HEK293 (cell line): Measurements from ENCODE around the gene ACSL3.

Experiments used
- CTCF ChIA-PET: fragments of 350-600 bp; formaldehyde crosslinking; extraction: SDS; loops from one replicate; lab custom pipeline; 2021; ENCODE audit warnings: antibody characterized with exemption; lab: Yijun Ruan, JAX
- POLR2A ChIA-PET: fragments of 300-600 bp; formaldehyde crosslinking; extraction: SDS; loops from one replicate; lab custom pipeline; 2020; ENCODE audit warnings: antibody characterized with exemption, inconsistent platforms; lab: Yijun Ruan, JAX
- H3K27ac ChIP-seq: fragments of 200-500 bp; sonication (Bioruptor generic); 2 replicates; pipeline ENCODE4 v1.5.1; 2014; ENCODE audit warnings: low read depth, low read length, control low read depth, inconsistent platforms; ENCODE audit errors: extremely low read depth
- H3K36me3 ChIP-seq, 2 experiments: fragments of 200-500 bp in 1 of 2; sonication (Bioruptor generic) in 1 of 2; 1 replicate in 1 of 2; 2 replicates in 1 of 2; pipeline ENCODE4 v1.5.1; 2014 to 2017; ENCODE audit warnings: inconsistent platforms in 2 of 2, low read length in 2 of 2; ENCODE audit not compliant: control insufficient read depth in 2 of 2, insufficient read depth in 1 of 2
- H3K4me1 ChIP-seq: fragments of 200-500 bp; sonication (Bioruptor generic); 2 replicates; pipeline ENCODE4 v1.5.1; 2014; ENCODE audit warnings: mild to moderate bottlenecking, low read length, inconsistent platforms; ENCODE audit not compliant: control insufficient read depth, insufficient read depth
- H3K4me3 ChIP-seq: 2 replicates; pipeline ENCODE4 v1.5.1; 2011; ENCODE audit warnings: low read depth, mild to moderate bottlenecking, control low read depth, low read length, moderate library complexity
- H3K9me3 ChIP-seq: fragments of 200-500 bp; sonication (Bioruptor generic); 2 replicates; pipeline ENCODE4 v1.5.1; 2014; ENCODE audit warnings: low read depth, low read length, inconsistent platforms; ENCODE audit not compliant: control insufficient read depth, insufficient read depth
- FEZF1 ChIP-seq: fragments of 450-650 bp; formaldehyde crosslinking; IDR thresholded peaks from 2 replicates; pipeline ENCODE4 v1.5.1; 2016; ENCODE audit warnings: missing biosample characterization, missing genetic modification characterization
- KLF8 ChIP-seq: fragments of 450-650 bp; formaldehyde crosslinking; IDR thresholded peaks from 2 replicates; pipeline ENCODE4 v1.5.1; 2016; ENCODE audit warnings: missing biosample characterization, missing genetic modification characterization
- OSR2 ChIP-seq: fragments of 450-650 bp; formaldehyde crosslinking; IDR thresholded peaks from 2 replicates; pipeline ENCODE4 v1.5.1; 2016; ENCODE audit warnings: missing biosample characterization, missing genetic modification characterization
- RBAK ChIP-seq: fragments of 450-650 bp; formaldehyde crosslinking; IDR thresholded peaks from 2 replicates; pipeline ENCODE4 v1.5.1; 2016; ENCODE audit warnings: missing biosample characterization, missing genetic modification characterization
- SCRT1 ChIP-seq: fragments of 450-650 bp; formaldehyde crosslinking; IDR thresholded peaks from 2 replicates; pipeline ENCODE4 v1.5.1; 2016; ENCODE audit warnings: missing biosample characterization, missing genetic modification characterization, borderline replicate concordance
- YY2 ChIP-seq: fragments of 450-650 bp; formaldehyde crosslinking; IDR thresholded peaks from 2 replicates; pipeline ENCODE4 v1.5.1; 2016; ENCODE audit warnings: missing biosample characterization, missing genetic modification characterization
- ZIC2 ChIP-seq: fragments of 450-650 bp; formaldehyde crosslinking; IDR thresholded peaks from 2 replicates; pipeline ENCODE4 v1.5.1; 2016; ENCODE audit warnings: missing biosample characterization, missing genetic modification characterization
- ZNF16 ChIP-seq: fragments of 450-650 bp; formaldehyde crosslinking; IDR thresholded peaks from 2 replicates; pipeline ENCODE4 v1.5.1; 2016; ENCODE audit warnings: low read depth, missing biosample characterization, missing genetic modification characterization
- ZNF266 ChIP-seq: fragments of 450-650 bp; formaldehyde crosslinking; IDR thresholded peaks from 2 replicates; pipeline ENCODE4 v1.5.1; 2016; ENCODE audit warnings: missing biosample characterization, missing genetic modification characterization, low read depth
- ZNF416 ChIP-seq: fragments of 450-650 bp; formaldehyde crosslinking; IDR thresholded peaks from 2 replicates; pipeline ENCODE4 v1.5.1; 2016; ENCODE audit warnings: missing biosample characterization, missing genetic modification characterization
- ZNF548 ChIP-seq: fragments of 450-650 bp; formaldehyde crosslinking; IDR thresholded peaks from 2 replicates; pipeline ENCODE4 v1.5.1; 2016; ENCODE audit warnings: missing biosample characterization, missing genetic modification characterization
- ZNF549 ChIP-seq: fragments of 450-650 bp; IDR thresholded peaks from 2 replicates; pipeline ENCODE4 v1.5.1; 2018; ENCODE audit warnings: missing biosample characterization, missing genetic modification characterization, mild to moderate bottlenecking, inconsistent platforms, moderate library complexity
- ZNF596 ChIP-seq: fragments of 450-650 bp; IDR thresholded peaks from 2 replicates; pipeline ENCODE4 v1.5.0; 2018; ENCODE audit warnings: missing biosample characterization, mild to moderate bottlenecking, missing genetic modification characterization, moderate library complexity
- ZNF626 ChIP-seq: fragments of 450-650 bp; sonication (Bioruptor Pico); formaldehyde crosslinking; IDR thresholded peaks from 2 replicates; pipeline ENCODE4 v1.5.1; 2018; ENCODE audit warnings: missing biosample characterization, missing genetic modification characterization, inconsistent platforms
- ZNF654 ChIP-seq: fragments of 450-650 bp; formaldehyde crosslinking; IDR thresholded peaks from 2 replicates; pipeline ENCODE4 v1.5.1; 2016; ENCODE audit warnings: low read depth, missing biosample characterization, missing genetic modification characterization
- ZNF791 ChIP-seq: fragments of 450-650 bp; formaldehyde crosslinking; IDR thresholded peaks from 2 replicates; pipeline ENCODE4 v1.5.1; 2016; ENCODE audit warnings: missing biosample characterization, missing genetic modification characterization
- ZSCAN16 ChIP-seq: fragments of 450-650 bp; formaldehyde crosslinking; IDR thresholded peaks from 2 replicates; pipeline ENCODE4 v1.5.1; 2016; ENCODE audit warnings: missing biosample characterization, missing genetic modification characterization
- TF ChIP-seq, protein P1 (sequence below): fragments of 450-650 bp; formaldehyde crosslinking; IDR thresholded peaks from 2 replicates; pipeline ENCODE4 v1.5.1; 2016; ENCODE audit warnings: missing biosample characterization, missing genetic modification characterization
- TF ChIP-seq, protein P2 (sequence below): fragments of 450-650 bp; formaldehyde crosslinking; IDR thresholded peaks from 2 replicates; pipeline ENCODE4 v1.5.1; 2016; ENCODE audit warnings: missing biosample characterization, missing genetic modification characterization
- TF ChIP-seq, protein P3 (sequence below): fragments of 450-650 bp; formaldehyde crosslinking; IDR thresholded peaks from 2 replicates; pipeline ENCODE4 v1.5.1; 2016; ENCODE audit warnings: missing biosample characterization, missing genetic modification characterization
- TF ChIP-seq, protein P4 (sequence below): fragments of 450-650 bp; formaldehyde crosslinking; conservative IDR thresholded peaks from 2 replicates; pipeline ENCODE4 v1.5.1; 2016; ENCODE audit warnings: low read depth, missing biosample characterization, missing genetic modification characterization
- TF ChIP-seq, protein P5 (sequence below): fragments of 450-650 bp; formaldehyde crosslinking; IDR thresholded peaks from 2 replicates; pipeline ENCODE4 v1.5.1; 2016; ENCODE audit warnings: missing biosample characterization, missing genetic modification characterization

Gene ACSL3

DNA sequence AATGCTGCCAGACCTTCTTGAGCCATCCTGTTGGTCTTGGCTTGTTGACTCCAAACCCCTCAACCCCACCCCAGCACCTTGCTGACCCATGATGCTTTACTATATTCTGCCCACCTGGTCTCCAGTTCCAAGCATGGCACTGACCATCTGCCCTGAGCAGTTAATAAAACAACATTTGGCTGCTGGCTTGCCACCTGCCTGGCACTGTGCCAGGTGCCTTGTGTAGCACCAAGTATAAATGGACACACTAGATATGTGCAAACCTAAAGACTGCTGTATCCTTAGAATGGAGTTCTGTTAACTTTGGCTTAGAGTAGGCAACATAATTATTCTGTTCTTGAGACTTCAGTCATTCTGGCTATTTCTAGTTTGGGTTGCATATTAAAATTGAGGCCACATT is 91.4 kb downstream of the ACSL3 start (continued):
- TF ChIP-seq, protein P1, sequence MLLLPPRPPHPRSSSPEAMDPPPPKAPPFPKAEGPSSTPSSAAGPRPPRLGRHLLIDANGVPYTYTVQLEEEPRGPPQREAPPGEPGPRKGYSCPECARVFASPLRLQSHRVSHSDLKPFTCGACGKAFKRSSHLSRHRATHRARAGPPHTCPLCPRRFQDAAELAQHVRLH (tag by site-specific recombination): no peak
- TF ChIP-seq ZNF549 (tag by site-specific recombination): no peak
- TF ChIP-seq, protein P2, sequence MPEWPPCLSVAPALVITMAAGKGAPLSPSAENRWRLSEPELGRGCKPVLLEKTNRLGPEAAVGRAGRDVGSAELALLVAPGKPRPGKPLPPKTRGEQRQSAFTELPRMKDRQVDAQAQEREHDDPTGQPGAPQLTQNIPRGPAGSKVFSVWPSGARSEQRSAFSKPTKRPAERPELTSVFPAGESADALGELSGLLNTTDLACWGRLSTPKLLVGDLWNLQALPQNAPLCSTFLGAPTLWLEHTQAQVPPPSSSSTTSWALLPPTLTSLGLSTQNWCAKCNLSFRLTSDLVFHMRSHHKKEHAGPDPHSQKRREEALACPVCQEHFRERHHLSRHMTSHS (tag by site-specific recombination): no peak
- no peak for TF ChIP-seq ZIC2
- no peak for TF ChIP-seq SCRT1
- TF ChIP-seq FEZF1 (tag by site-specific recombination): no peak

DNA sequence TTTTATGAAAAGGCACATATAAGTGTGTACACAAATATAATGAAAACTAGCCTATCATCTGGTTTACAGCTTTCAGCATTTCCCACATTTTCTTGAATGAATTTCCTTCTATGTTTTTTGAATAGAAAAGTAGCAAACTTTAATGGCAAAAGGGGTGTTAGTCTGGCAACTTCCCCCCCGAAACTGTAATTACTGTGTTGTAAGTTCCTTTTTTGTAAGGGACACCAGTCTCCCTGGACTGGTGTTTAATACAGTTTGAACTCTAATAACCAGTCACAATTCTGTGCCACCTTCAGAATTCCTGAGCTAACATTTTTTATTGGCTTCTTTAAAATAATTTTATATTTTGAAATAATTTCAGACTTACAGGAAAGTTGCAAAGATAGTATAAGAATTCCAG is 94.2 kb downstream of the ACSL3 start:
- H3K4me1 ChIP-seq: no peaks in the 10 kb centered on the region
- TF ChIP-seq RBAK (tag by site-specific recombination): no peak
- TF ChIP-seq OSR2: no peak
- TF ChIP-seq, protein P3, sequence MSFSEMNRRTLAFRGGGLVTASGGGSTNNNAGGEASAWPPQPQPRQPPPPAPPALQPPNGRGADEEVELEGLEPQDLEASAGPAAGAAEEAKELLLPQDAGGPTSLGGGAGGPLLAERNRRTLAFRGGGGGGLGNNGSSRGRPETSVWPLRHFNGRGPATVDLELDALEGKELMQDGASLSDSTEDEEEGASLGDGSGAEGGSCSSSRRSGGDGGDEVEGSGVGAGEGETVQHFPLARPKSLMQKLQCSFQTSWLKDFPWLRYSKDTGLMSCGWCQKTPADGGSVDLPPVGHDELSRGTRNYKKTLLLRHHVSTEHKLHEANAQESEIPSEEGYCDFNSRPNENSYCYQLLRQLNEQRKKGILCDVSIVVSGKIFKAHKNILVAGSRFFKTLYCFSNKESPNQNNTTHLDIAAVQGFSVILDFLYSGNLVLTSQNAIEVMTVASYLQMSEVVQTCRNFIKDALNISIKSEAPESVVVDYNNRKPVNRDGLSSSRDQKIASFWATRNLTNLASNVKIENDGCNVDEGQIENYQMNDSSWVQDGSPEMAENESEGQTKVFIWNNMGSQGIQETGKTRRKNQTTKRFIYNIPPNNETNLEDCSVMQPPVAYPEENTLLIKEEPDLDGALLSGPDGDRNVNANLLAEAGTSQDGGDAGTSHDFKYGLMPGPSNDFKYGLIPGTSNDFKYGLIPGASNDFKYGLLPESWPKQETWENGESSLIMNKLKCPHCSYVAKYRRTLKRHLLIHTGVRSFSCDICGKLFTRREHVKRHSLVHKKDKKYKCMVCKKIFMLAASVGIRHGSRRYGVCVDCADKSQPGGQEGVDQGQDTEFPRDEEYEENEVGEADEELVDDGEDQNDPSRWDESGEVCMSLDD (tag by site-specific recombination): no peak
- no peak for TF ChIP-seq KLF8
- TF ChIP-seq YY2 (tag by site-specific recombination): no peak
- TF ChIP-seq ZNF791: no peak
- no peak for TF ChIP-seq ZNF266 (tag by site-specific recombination)
- TF ChIP-seq, protein P4, sequence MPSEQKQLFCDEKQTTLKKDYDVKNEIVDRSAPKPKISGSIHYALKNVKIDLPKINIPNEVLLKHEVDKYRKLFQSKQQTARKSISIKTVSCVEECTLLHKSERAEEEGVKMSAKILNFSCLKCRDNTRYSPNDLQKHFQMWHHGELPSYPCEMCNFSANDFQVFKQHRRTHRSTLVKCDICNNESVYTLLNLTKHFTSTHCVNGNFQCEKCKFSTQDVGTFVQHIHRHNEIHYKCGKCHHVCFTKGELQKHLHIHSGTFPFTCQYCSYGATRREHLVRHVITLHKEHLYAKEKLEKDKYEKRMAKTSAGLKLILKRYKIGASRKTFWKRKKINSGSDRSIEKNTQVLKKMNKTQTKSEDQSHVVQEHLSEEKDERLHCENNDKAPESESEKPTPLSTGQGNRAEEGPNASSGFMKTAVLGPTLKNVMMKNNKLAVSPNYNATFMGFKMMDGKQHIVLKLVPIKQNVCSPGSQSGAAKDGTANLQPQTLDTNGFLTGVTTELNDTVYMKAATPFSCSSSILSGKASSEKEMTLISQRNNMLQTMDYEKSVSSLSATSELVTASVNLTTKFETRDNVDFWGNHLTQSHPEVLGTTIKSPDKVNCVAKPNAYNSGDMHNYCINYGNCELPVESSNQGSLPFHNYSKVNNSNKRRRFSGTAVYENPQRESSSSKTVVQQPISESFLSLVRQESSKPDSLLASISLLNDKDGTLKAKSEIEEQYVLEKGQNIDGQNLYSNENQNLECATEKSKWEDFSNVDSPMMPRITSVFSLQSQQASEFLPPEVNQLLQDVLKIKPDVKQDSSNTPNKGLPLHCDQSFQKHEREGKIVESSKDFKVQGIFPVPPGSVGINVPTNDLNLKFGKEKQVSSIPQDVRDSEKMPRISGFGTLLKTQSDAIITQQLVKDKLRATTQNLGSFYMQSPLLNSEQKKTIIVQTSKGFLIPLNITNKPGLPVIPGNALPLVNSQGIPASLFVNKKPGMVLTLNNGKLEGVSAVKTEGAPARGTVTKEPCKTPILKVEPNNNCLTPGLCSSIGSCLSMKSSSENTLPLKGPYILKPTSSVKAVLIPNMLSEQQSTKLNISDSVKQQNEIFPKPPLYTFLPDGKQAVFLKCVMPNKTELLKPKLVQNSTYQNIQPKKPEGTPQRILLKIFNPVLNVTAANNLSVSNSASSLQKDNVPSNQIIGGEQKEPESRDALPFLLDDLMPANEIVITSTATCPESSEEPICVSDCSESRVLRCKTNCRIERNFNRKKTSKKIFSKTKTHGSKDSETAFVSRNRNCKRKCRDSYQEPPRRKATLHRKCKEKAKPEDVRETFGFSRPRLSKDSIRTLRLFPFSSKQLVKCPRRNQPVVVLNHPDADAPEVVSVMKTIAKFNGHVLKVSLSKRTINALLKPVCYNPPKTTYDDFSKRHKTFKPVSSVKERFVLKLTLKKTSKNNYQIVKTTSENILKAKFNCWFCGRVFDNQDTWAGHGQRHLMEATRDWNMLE (tag by site-specific recombination): no peak
- no peak for TF ChIP-seq ZNF16 (tag by site-specific recombination)
- H3K27ac ChIP-seq: no peak overlapping the region
- H3K4me3 ChIP-seq: no peak overlapping the region
- H3K9me3 ChIP-seq: no peaks in the 10 kb centered on the region
- no peaks in the 10 kb centered on the region for H3K36me3 ChIP-seq
- POLR2A ChIA-PET: no interaction called here
- CTCF ChIA-PET: interaction anchor here (1.1 to 1.2 kb wide), 2 partner anchors 16 to 264 kb away, joined by 4 read pairs; no protein-coding TSS in a partner anchor

DNA sequence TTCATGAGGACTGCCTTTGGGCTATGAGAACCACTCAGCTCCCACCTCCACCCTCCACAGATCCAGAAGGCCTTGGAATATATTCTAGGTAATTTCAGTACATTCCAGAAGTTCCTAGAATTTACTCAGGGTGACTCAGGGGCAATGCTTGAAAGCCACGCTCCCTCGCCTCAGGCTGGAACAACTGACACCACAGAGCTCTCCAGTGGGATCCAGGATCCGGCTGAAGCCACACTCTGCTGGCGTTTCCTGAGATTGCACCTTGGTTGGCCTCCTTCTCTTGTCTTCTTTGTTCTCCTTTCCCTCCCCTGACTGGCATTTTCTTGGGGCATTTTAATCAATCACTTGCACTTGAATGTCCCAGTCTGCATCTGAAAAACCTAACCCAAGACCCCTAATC is 98.5 kb downstream of the ACSL3 start:
- CTCF ChIA-PET: interaction anchor here (1.7 to 2.1 kb wide), 3 partner anchors 11 to 20 kb away, joined by 9 to 10 read pairs (median 9); no protein-coding TSS in a partner anchor
- TF ChIP-seq ZNF654 (no peak), ZNF548 (tag by site-specific recombination) (no peak), ZSCAN16 (tag by site-specific recombination) (no peak), ZNF626 (tag by site-specific recombination) (no peak), ZNF596 (tag by site-specific recombination) (no peak), ZNF416 (tag by site-specific recombination) (no peak), ZNF16 (tag by site-specific recombination) (no peak)
- TF ChIP-seq, protein P5, sequence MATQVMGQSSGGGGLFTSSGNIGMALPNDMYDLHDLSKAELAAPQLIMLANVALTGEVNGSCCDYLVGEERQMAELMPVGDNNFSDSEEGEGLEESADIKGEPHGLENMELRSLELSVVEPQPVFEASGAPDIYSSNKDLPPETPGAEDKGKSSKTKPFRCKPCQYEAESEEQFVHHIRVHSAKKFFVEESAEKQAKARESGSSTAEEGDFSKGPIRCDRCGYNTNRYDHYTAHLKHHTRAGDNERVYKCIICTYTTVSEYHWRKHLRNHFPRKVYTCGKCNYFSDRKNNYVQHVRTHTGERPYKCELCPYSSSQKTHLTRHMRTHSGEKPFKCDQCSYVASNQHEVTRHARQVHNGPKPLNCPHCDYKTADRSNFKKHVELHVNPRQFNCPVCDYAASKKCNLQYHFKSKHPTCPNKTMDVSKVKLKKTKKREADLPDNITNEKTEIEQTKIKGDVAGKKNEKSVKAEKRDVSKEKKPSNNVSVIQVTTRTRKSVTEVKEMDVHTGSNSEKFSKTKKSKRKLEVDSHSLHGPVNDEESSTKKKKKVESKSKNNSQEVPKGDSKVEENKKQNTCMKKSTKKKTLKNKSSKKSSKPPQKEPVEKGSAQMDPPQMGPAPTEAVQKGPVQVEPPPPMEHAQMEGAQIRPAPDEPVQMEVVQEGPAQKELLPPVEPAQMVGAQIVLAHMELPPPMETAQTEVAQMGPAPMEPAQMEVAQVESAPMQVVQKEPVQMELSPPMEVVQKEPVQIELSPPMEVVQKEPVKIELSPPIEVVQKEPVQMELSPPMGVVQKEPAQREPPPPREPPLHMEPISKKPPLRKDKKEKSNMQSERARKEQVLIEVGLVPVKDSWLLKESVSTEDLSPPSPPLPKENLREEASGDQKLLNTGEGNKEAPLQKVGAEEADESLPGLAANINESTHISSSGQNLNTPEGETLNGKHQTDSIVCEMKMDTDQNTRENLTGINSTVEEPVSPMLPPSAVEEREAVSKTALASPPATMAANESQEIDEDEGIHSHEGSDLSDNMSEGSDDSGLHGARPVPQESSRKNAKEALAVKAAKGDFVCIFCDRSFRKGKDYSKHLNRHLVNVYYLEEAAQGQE (tag by site-specific recombination): no peak

More for the DNA sequence above, 98.5 kb downstream of the ACSL3 start:
- POLR2A ChIA-PET: no interaction called here
- no peaks in the 10 kb centered on the region for H3K36me3 ChIP-seq
- H3K9me3 ChIP-seq: no peaks in the 10 kb centered on the region
- no peaks in the 10 kb centered on the region for H3K4me1 ChIP-seq
- H3K27ac ChIP-seq: no peak overlapping the region
- H3K4me3 ChIP-seq: no peak overlapping the region
